GM18868 (cell line): ENCODE data around the gene FARP2.
"Not testable (repeated sequence)": the region's sequence is repeated elsewhere in the genome, so short reads cannot be mapped to it uniquely, and the experiment has no call there.

Experiments
- ATAC-seq: cut with Tn5 transposase; IDR thresholded peaks from one replicate; pipeline ENCODE4 v1.9.1; 2021; ENCODE audit warnings: mild to moderate bottlenecking, moderate library complexity; ENCODE audit not compliant: unreplicated experiment

Gene FARP2

DNA sequence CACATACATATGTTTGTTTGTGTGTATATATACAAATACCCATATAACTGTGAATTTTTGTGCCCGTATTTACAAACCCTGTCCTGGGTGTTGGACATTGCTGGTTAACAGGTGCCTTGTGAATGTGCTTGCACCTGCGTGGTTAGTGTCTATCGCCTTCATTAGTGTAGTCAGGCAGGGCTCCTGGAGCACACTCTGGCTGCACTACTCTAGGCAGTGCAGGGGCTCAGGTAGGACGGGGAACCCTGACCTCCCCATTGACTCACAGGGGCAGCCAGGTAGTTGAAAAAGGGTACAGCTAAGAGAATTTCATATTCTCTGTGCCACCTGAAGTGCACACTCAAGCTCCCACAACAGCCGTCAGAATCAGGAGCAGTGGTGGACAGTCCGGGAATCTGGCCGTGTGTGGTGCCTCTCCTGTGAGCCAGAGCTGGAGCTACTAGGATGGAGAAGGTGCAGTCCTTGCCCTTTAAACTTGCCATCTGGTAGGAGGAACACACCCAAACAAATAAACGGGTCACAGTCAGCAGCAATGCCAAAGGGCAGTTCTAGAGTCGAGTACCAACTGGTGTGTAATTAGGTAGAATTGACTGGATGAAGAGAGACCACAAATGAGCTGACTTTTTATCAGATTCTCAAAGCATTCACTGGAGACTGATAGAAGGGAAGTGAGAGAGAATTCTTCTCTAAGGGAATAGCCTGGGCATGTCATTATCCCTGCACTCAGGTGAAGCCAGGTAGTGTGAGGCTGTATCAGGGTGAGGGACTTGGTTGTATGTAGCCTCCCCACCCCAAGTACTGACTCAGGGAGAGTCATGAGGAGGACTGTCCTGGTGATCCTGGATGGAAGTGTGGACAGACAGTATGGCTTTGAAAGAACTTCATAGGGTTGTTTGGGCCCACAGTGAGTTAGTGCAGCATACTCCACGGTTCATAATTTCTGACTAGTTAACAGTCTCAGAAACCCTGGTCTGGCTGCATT is 44.1 kb downstream of the FARP2 start:
- no peak for ATAC-seq

GRCh38 chr2:241408849-241409248 is 52.8 kb downstream of the FARP2 start:
- no peak for ATAC-seq

- no peak for ATAC-seq
Measured at GRCh38 chr2:241410739-241411176, 54.7 kb downstream of the FARP2 start.

GRCh38 chr2:241412144-241412543 is 56.1 kb downstream of the FARP2 start:
- ATAC-seq: no peak

DNA sequence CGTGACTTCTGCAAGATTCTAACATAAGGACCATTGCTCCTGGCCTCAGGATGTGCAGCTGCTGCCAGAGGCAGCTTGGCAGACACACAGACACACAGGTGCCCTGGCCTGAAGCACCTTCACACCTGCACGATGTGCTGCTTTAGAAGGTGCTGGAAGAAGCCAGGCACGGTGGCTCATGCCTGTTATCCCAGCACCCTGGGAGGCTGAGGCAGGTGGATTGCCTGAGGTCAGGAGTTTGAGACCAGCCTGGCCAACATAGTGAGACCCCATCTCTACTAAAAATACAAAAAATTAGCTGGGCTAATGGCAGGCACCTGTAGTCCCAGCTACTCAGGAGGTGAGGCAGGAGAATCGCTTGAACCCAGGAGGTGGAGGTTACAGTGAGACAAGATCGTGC is 57.4 kb downstream of the FARP2 start:
- ATAC-seq: not testable (repeated sequence)

- ATAC-seq: no peak
Measured at GRCh38 chr2:241413929-241414580, 58.0 kb downstream of the FARP2 start.

DNA sequence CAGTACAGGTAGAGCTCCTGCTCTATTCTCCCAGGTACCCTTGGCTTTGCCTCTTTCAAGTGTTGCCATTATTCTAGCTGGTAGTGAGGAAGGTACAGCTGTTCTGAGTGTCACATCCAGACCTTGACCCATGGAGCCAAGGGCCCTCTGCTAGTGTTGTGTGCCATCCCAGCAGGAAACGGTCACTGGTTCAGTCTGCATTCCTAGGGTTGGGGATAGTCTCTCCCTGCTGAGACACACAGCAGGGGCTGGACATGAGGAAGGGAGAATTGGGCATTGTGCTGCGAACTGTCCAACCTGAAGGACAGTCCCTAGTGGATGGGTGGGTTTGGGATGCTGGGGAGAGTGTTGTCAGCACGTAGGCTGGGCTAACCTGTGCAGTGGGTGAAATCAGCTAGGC is 59.1 kb downstream of the FARP2 start:
- ATAC-seq: no peak

- ATAC-seq: no peak
Measured at GRCh38 chr2:241417626-241418025, 61.5 kb downstream of the FARP2 start.

- ATAC-seq: no peak
Measured at GRCh38 chr2:241421330-241421729, 65.2 kb downstream of the FARP2 start.

DNA sequence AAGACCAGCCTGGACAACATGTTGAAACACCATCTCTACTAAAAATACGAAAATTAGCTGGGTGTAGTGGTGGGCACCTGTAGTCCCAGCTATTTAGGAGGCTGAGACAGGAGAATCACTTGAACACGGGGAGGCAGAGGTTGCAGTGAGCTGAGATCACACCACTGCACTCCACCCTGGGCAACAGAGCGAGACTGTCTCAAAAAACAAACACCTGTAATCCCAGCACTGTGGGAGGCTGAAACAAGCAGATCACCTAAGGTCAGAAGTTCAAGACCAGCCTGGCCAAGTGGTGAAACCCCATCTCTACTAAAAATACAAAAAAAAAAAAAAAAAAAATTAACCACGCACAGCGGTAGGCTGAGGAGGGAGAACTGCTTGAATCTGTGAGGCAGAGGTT is 65.9 kb downstream of the FARP2 start:
- ATAC-seq: not testable (repeated sequence)

- no peak for ATAC-seq
Measured at GRCh38 chr2:241422350-241422749, 66.3 kb downstream of the FARP2 start.

GRCh38 chr2:241423489-241423888 is 67.4 kb downstream of the FARP2 start:
- not testable (repeated sequence) for ATAC-seq

GRCh38 chr2:241425368-241425767 is 69.3 kb downstream of the FARP2 start:
- ATAC-seq: no peak

DNA sequence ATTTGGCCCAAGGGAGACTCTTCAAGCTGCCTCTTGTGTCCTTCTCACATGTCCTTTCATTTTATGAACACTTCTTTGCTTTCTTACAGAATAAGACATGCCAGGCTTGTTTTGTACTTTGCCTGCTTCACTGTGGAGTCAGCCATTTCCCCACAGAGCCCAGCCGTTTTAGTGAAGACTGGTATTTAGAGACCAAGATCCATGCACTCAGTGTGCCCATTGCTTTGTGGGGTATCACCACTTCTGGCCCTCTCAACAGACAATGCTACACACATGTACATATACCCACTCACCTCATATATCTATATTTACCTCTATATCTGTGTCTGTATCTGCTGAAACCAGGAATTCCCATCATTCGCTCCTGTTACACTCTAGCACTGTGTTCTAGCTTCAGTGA is 74.1 kb downstream of the FARP2 start:
- no peak for ATAC-seq

DNA sequence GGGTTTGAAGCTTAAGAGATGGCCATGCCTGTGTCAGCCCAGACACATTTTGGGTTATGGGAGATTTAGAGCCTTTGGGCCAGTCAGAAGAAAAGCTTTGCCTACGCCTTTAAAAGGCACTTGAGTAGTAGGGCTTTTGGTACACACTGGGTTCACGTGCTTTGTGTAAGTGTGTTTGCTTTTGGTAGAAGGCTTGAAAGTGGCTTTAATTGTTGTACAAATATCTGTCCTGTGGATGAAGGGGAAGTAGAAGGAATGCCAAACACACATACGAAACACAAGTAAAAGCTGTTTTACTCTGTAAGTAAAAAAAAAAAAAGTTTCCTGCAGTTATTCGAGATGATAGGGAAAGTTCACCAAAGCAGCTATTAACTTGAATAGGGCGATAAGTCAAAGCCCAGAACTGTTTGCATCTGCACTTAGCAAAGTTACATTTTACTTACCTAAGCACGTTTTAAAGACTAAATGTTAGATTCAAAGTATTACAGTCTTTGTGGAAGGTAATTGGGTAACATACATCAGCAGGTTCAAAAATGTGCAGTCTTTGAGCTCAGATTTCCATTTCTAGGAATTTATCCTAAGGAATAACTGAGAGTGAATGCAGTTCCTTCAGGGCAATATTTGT is 76.9 kb downstream of the FARP2 start:
- no peak for ATAC-seq

- no peak for ATAC-seq
Measured at GRCh38 chr2:241437179-241437578, 81.1 kb downstream of the FARP2 start.

DNA sequence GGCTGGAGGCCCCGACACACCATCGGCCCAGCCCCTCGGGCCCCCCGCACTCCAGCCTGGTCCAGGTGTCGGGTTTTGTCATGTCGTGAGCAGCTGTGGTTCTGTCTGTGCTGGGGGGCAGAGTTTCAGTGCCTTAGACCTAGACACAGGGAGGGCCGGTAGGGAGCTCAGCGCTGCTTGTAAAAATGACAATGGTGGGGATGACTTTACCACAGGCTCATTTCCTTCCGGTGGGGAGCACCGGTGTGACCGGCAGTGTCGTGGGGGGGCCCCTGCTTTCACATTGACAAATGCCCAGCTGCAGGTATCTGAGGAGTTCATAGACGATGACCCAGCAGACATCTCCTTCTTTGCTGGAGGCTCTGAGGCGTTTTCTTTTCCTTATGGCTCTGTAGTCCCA is 85.4 kb downstream of the FARP2 start:
- no peak for ATAC-seq

- peak; percentile 78 for ATAC-seq
Measured at GRCh38 chr2:241443486-241444223, 87.6 kb downstream of the FARP2 start.

DNA sequence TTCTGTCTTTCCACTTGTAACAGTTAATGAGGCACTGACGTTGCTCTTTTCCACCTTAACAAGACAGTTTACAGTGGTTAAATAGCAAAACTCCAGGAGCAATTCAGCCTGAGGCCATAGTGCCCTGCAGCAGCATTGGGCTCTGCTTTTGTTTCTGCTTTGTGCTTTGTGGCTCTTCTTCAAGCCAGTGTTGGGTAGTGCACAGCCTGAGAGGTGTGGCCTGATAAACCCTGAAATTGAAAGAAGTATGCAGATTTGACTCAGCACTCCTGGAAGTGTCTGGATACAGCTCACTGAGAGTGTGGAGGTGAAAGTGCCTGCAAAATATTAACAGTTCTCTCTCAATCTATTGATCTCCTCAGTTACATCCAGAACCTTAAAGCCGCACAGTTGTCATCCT is 89.3 kb downstream of the FARP2 start:
- no peak for ATAC-seq

DNA sequence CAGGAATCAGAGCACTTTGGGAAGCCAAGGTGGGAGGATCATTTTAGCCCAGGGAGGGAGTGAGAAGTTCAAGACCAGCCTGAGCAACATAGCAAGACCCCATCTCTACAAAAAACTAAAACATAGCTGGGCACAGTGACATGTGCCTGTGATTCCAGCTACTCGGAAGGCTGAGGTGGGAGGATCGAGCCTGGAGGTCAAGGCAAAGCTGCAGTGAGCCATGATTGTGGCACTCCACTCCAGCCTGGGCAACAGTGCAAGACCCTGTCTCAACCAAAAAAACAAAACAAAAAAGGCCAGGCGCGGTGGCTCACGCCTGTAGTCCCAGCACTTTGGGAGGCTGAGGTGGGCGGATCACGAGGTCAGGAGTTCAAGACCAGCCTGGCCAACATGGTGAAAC is 94.0 kb downstream of the FARP2 start:
- not testable (repeated sequence) for ATAC-seq
